K562 (cell line): ENCODE measurements around the gene HIPK2. TPM values are rescaled to one million over a fixed set of nuclear protein-coding genes. Genes with fewer than 3 reads are reported as not detected.
A peak's percentile ranks its signal among the peaks of the same experiment; 100 is the strongest.

Source experiments
- ATAC-seq: fragments of 200-7000 bp; cut with Tn5 transposase; 3 replicates; pipeline ENCODE4 v1.9.1; 2020; ENCODE audit warnings: moderate library complexity
- BruUV-seq: library from RNA; stranded (reverse); fragments of 400-500 nt; replicated peaks from 2 replicates; lab custom pipeline; 2021; lab: Mats Ljungman, UMichigan
- CTCF ChIA-PET: fragments of 300-600 bp; formaldehyde crosslinking; extraction: SDS; loops from one replicate; lab custom pipeline; 2021; ENCODE audit warnings: low intra/inter-chr PET ratio; lab: Yijun Ruan, JAX
- POLR2A ChIA-PET: fragments of 300-600, 350-650 bp; sonication (Branson Sonifier 250); formaldehyde crosslinking; extraction: SDS; loops from one replicate; lab custom pipeline; 2021; ENCODE audit warnings: antibody characterized with exemption, inconsistent platforms; lab: Yijun Ruan, JAX
- DNase-seq, 4 experiments: peaks; one replicate each; pipeline versions ENCODE4 v3.0.0 to v3.0.0-alpha.2; 2011 to 2018; ENCODE audit warnings: low spot score in 3 of 4, mixed read lengths in 3 of 4; ENCODE audit errors: extremely low read depth in 1 of 4
- FAIRE-seq: peaks from 2 replicates; lab custom pipeline; 2011; peaks lifted over from hg19 to GRCh38; lab: Jason Lieb, UNC
- H2AFZ ChIP-seq: 2 replicates; pipeline ENCODE4 v1.6.0; 2011; ENCODE audit warnings: low read depth, low read length, control low read depth, inconsistent platforms
- H3K27ac ChIP-seq: fragments of 200-600 bp; 3 replicates; pipeline ENCODE4 v1.8.0; 2011; ENCODE audit warnings: low read depth, mild to moderate bottlenecking, control low read depth, inconsistent platforms, low read length, moderate library complexity, mixed read lengths; ENCODE audit errors: extremely low read depth
- H3K27me3 ChIP-seq, 2 experiments: fragments of 300-600 bp in 1 of 2; 2 replicates in 1 of 2; 3 replicates in 1 of 2; pipeline versions ENCODE4 v1.6.0 to v1.8.0; 2011; ENCODE audit warnings: inconsistent platforms in 2 of 2, low read length in 2 of 2, mild to moderate bottlenecking in 1 of 2, mixed read lengths in 1 of 2, moderate library complexity in 1 of 2; ENCODE audit not compliant: control insufficient read depth in 2 of 2, insufficient read depth in 2 of 2
- H3K36me3 ChIP-seq: fragments of 300-600 bp; 3 replicates; pipeline ENCODE4 v1.8.0; 2011; ENCODE audit warnings: mild to moderate bottlenecking, low read length, inconsistent platforms; ENCODE audit not compliant: control insufficient read depth, insufficient read depth
- H3K4me1 ChIP-seq, 2 experiments: fragments of 200-600 bp in 1 of 2; replicated peaks in 1 of 2; 2 replicates in 1 of 2; 3 replicates in 1 of 2; pipeline versions ENCODE4 v1.5.1 to v1.8.0; 2011; ENCODE audit warnings: inconsistent platforms in 2 of 2, low read length in 2 of 2, mild to moderate bottlenecking in 1 of 2, mixed read lengths in 1 of 2, moderate library complexity in 1 of 2; ENCODE audit not compliant: control insufficient read depth in 2 of 2, insufficient read depth in 2 of 2
- H3K4me2 ChIP-seq: 2 replicates; pipeline ENCODE4 v1.6.1; 2011; ENCODE audit warnings: low read length, control low read depth, inconsistent platforms, mixed read lengths; ENCODE audit not compliant: insufficient read depth
- H3K4me3 ChIP-seq: fragments of 200-600 bp; sonication (generic), shearing (Covaris generic); 2 replicates; pipeline ENCODE4 v1.5.1; 2016; ENCODE audit warnings: control low read depth, inconsistent platforms
- H3K79me2 ChIP-seq: fragments of 200-600 bp; 3 replicates; pipeline ENCODE4 v1.8.0; 2011; ENCODE audit warnings: low read length, inconsistent platforms; ENCODE audit not compliant: control insufficient read depth, insufficient read depth
- H3K9ac ChIP-seq, 2 experiments: 2 replicates each; pipeline versions ENCODE4 v1.6.0 to v1.6.1; 2011; ENCODE audit warnings: low read depth in 2 of 2, low read length in 2 of 2, control low read depth in 1 of 2, inconsistent platforms in 1 of 2, mild to moderate bottlenecking in 1 of 2, mixed read lengths in 1 of 2; ENCODE audit not compliant: insufficient read depth in 1 of 2
- H3K9me1 ChIP-seq: one replicate; pipeline ENCODE4 v1.6.0; 2011; ENCODE audit warnings: inconsistent platforms, mild to moderate bottlenecking, low read length, moderate library complexity; ENCODE audit not compliant: control insufficient read depth, insufficient read depth
- H3K9me3 ChIP-seq: replicated peaks from 2 replicates; pipeline ENCODE4 v1.5.1; 2011; ENCODE audit warnings: low read depth, low read length, inconsistent platforms; ENCODE audit not compliant: control insufficient read depth, insufficient read depth
- H4K20me1 ChIP-seq: replicated peaks from 2 replicates; pipeline ENCODE4 v1.6.1; 2011; ENCODE audit warnings: low read length, inconsistent platforms, mixed read lengths; ENCODE audit not compliant: control insufficient read depth, insufficient read depth
- CTCFL ChIP-seq: IDR thresholded peaks from 2 replicates; pipeline ENCODE4 v1.6.1; 2011; ENCODE audit warnings: borderline replicate concordance, low read depth, mild to moderate bottlenecking, moderate library complexity, low read length; ENCODE audit not compliant: insufficient read depth, poor library complexity, severe bottlenecking
- L3MBTL2 ChIP-seq: fragments of 450-650 bp; IDR thresholded peaks from 2 replicates; pipeline ENCODE4 v1.6.1; 2016; ENCODE audit warnings: mild to moderate bottlenecking, moderate library complexity
- RAD21 ChIP-seq, 2 experiments: fragments of 250-450 bp in 1 of 2; fragments of 450-650 bp in 1 of 2; sonication (Bioruptor Pico) in 1 of 2; formaldehyde crosslinking in 1 of 2; IDR thresholded peaks in 1 of 2; conservative IDR thresholded peaks in 1 of 2; 2 replicates each; pipeline versions ENCODE4 v1.4.0 to v1.8.0; 2020 to 2022; ENCODE audit warnings: mild to moderate bottlenecking in 2 of 2, moderate library complexity in 1 of 2
- REST ChIP-seq, 2 experiments: fragments of 450-650 bp; formaldehyde crosslinking in 1 of 2; IDR thresholded peaks; 2 replicates each; pipeline versions ENCODE4 v1.4.0 to v1.6.1; 2014 to 2020; ENCODE audit warnings: mild to moderate bottlenecking in 2 of 2, borderline replicate concordance in 1 of 2, low read depth in 1 of 2
- YY1 ChIP-seq, 3 experiments: IDR thresholded peaks; 2 replicates each; pipeline ENCODE4 v1.6.1; 2011; ENCODE audit warnings: low read length in 2 of 3, mild to moderate bottlenecking in 2 of 3, moderate library complexity in 2 of 3, borderline replicate concordance in 1 of 3, control low read depth in 1 of 3, low read depth in 1 of 3; ENCODE audit not compliant: insufficient read depth in 3 of 3, insufficient replicate concordance in 2 of 3, control insufficient read depth in 1 of 3, insufficient read length in 1 of 3; ENCODE audit errors: extremely low read depth in 1 of 3
- ZBTB7A ChIP-seq: IDR thresholded peaks from 2 replicates; pipeline ENCODE4 v1.6.1; 2011; ENCODE audit warnings: low read depth, mild to moderate bottlenecking, low read length, moderate library complexity, borderline replicate concordance; ENCODE audit not compliant: control insufficient read depth
- WGBS: fragments of 100-300 bp; shearing (Covaris generic); methylation state at CpG from one replicate; pipeline ENCODE4 v1.1.6; 2016; ENCODE audit warnings: low coverage, mixed read lengths; ENCODE audit not compliant: insufficient coverage; ENCODE audit errors: missing lambda C conversion rate; 5-methylcytosine and 5-hydroxymethylcytosine counted together
- in situ Hi-C: fragments of 300-500 bp; cut with MboI; formaldehyde crosslinking; loops from 4 replicates; pipeline ENCODE4 v1.15.0; 2018; ENCODE audit warnings: inconsistent platforms, mixed read lengths
- intact Hi-C: fragments of 100-400 bp; cut with micrococcal nuclease; formaldehyde crosslinking; loops from 2 replicates; pipeline ENCODE4 v1.14.2; 2022
- polyA plus RNA-seq, 8 experiments: library from polyadenylated mRNA; depleted of rRNA in 4 of 8; stranded (reverse) in 5 of 8; unstranded in 3 of 8; fragments of >200 nt; fragmentation: Nextera tagmentation in 2 of 8; fragmentation: Illumina TruSeq in 1 of 8; extraction: Ambion mirVana in 2 of 8; extraction: Trizol in 1 of 8; gene quantifications; 2 replicates each; pipeline versions ENCODE4 v1.2.1 to v1.2.3, GENCODE V29; 2011 to 2014; ENCODE audit warnings: inconsistent platforms in 1 of 8, missing spikeins in 1 of 8
- total RNA-seq, 7 experiments: library from RNA; depleted of rRNA in 6 of 7; stranded (reverse); fragments of >200 nt in 6 of 7; fragmentation: Illumina TruSeq in 2 of 7; extraction: Trizol in 2 of 7; gene quantifications; 2 replicates each; pipeline versions ENCODE4 v1.2.1 to v1.2.3, GENCODE V29; 2011 to 2021; ENCODE audit warnings: low replicate concordance in 1 of 7

The HIPK2 gene
- total and polyA plus RNA-seq, 9 of the 15 experiments (the other 6 are each of a cell fraction or from before 2014, with no cell fraction given): 0.69 to 19.8 (median 5.1) TPM

- Histone ChIP-seq H3K9ac (no peak overlapping the region), H3K27ac (no peak overlapping the region), H3K36me3 (no peaks in the 10 kb centered on the region), H3K4me3 (no peak overlapping the region), H3K27me3 (peaks cover 19 to 25% of the 10 kb centered on the region in 2 experiments; a peak in 4 of 5 replicates), H3K79me2 (no peaks in the 10 kb centered on the region), H3K9me1 (no peaks in the 10 kb centered on the region), H2AFZ (no peak overlapping the region), H3K4me1 (peaks cover 0 to 7% of the 10 kb centered on the region in 2 experiments; a peak in 2 of 5 replicates), H3K9me3 (no peaks in the 10 kb centered on the region), H4K20me1 (no peaks in the 10 kb centered on the region), H3K4me2 (no peak overlapping the region)
- intact Hi-C loops: loop anchor here (10.0 kb wide), 1 partner anchor 123 kb away; no protein-coding TSS in a partner anchor
- BruUV-seq: no TSS peak
- ChIA-PET CTCF (no interaction called here), POLR2A (interaction anchor here (0.7 to 1.2 kb wide), 4 partner anchors 12 to 131 kb away, joined by 3 to 4 read pairs (median 3); no protein-coding TSS in a partner anchor)
- no peak for FAIRE-seq
- peak; percentile 66 for ATAC-seq
- DNase-seq: peak in 1 of 4 experiments; percentile 37
- 6% methylated on average over 8 of the region's 8 CpGs for WGBS
- in situ Hi-C loops: no loop called here
- TF ChIP-seq REST (IDR thresholded peaks at IDR 0.05; ENCODE audit: borderline replicate concordance) (peak; percentile 14; the same call in 1 of the 2 replicates), REST (CRISPR knock-in tag; IDR thresholded peaks at IDR 0.05; ENCODE audit: low read depth) (no peak), ZBTB7A (peak; percentile 67; the same call in 1 of the 2 replicates), RAD21 (CRISPR knock-in tag; conservative IDR thresholded peaks at IDR 0.05 in 1 of 2, IDR thresholded peaks at IDR 0.05 in 1 of 2) (peak in 1 of 2 experiments; percentile 49; a peak in 2 of 4 replicates), YY1 (IDR thresholded peaks at IDR 0.05; ENCODE audit: borderline replicate concordance in 1 of 3, control insufficient read depth in 1 of 3, extremely low read depth in 1 of 3, insufficient read depth in 3 of 3, insufficient read length in 1 of 3, insufficient replicate concordance in 2 of 3, low read depth in 1 of 3, low read length in 2 of 3) (peak in 1 of 3 experiments; percentile 32), CTCFL (peak; percentile 61), L3MBTL2 (0 out of 2 replicates have a peak, but pooled peaks have one; percentile 31)
Observed at GRCh38 chr7:139557857-139558581, 219.8 kb downstream of the HIPK2 start.
